Adrenal gland (tissue), 5 donors: ENCODE measurements around the gene OR8D4.

Source experiments
- CTCF ChIP-seq, 6 experiments: fragments of 450-650 bp in 4 of 6; fragments of 200-600 bp in 2 of 6; sonication (generic) in 1 of 6; IDR thresholded peaks; 1 replicate in 5 of 6; 2 replicates in 1 of 6; pipeline versions ENCODE4 v1.5.1 to v1.8.0; 2016 to 2021; ENCODE audit warnings: antibody characterized with exemption in 6 of 6, mild to moderate bottlenecking in 2 of 6, moderate library complexity in 1 of 6
- POLR2A ChIP-seq, 2 donors: fragments of 450-650 bp; IDR thresholded peaks; one replicate each; pipeline ENCODE4 v1.6.1; 2017; ENCODE audit warnings: antibody characterized with exemption in 2 of 2, mild to moderate bottlenecking in 2 of 2, moderate library complexity in 1 of 2
- donor health status: DM: no; HTN: no; CAD: no.

GRCh38 chr11:123899792-123900191 lies 2.2 kb upstream of the OR8D4 start:
- no peak for TF ChIP-seq POLR2A (IDR thresholded peaks at IDR 0.05)
- no peak for TF ChIP-seq CTCF (IDR thresholded peaks at IDR 0.05)
